Mesodermal cell (in vitro differentiated cells): ENCODE data around the gene PRICKLE2.

Experiments
- H3K27ac ChIP-seq: 2 replicates; pipeline ENCODE4 v1.7.0; 2013; ENCODE audit warnings: mild to moderate bottlenecking, low read depth, low read length, moderate library complexity; ENCODE audit not compliant: severe bottlenecking
- H3K36me3 ChIP-seq: 2 replicates; pipeline ENCODE4 v1.7.1; 2013; ENCODE audit warnings: mild to moderate bottlenecking, low read length, moderate library complexity; ENCODE audit not compliant: control insufficient read depth, insufficient read depth
- H3K4me1 ChIP-seq: one replicate; pipeline ENCODE4 v1.7.1; 2013; ENCODE audit warnings: mild to moderate bottlenecking, low read length; ENCODE audit not compliant: insufficient read depth, control insufficient read depth, poor library complexity, severe bottlenecking
- H3K4me3 ChIP-seq: 2 replicates; pipeline ENCODE4 v1.7.0; 2013; ENCODE audit warnings: low read length, control low read depth, mild to moderate bottlenecking; ENCODE audit not compliant: insufficient read depth, poor library complexity, severe bottlenecking; ENCODE audit errors: extremely low read depth
- H3K9me3 ChIP-seq: 2 replicates; pipeline ENCODE4 v1.7.1; 2013; ENCODE audit warnings: mild to moderate bottlenecking, low read length, moderate library complexity; ENCODE audit not compliant: control insufficient read depth
- WGBS, 2 experiments: methylation state at CpG; one replicate each; pipeline ENCODE4 v1.1.5; 2013; ENCODE audit warnings: missing lambda C conversion rate in 2 of 2; ENCODE audit not compliant: insufficient coverage in 2 of 2; 5-methylcytosine and 5-hydroxymethylcytosine counted together

The PRICKLE2 gene

GRCh38 chr3:64209866-64210621, 15.2 kb downstream of the PRICKLE2 start:
- H3K27ac ChIP-seq: peak overlapping the region; percentile 11
- no peak overlapping the region for H3K4me3 ChIP-seq

GRCh38 chr3:64207289-64208080, 17.8 kb downstream of the PRICKLE2 start:
- 86 to 88% methylated on average over 8 to 11 of the region's 14 CpGs for WGBS, 2 experiments
- Histone ChIP-seq H3K4me1 (peaks cover 36% of the 10 kb centered on the region), H3K36me3 (peaks cover 22% of the 10 kb centered on the region), H3K27ac (peak overlapping the region; percentile 70), H3K4me3 (no peak overlapping the region), H3K9me3 (no peaks in the 10 kb centered on the region)

More at GRCh38 chr3:64209866-64210621, 15.2 kb downstream of the PRICKLE2 start:
- H3K9me3 ChIP-seq: no peaks in the 10 kb centered on the region
- peaks cover 42% of the 10 kb centered on the region for H3K4me1 ChIP-seq
- 80 to 94% methylated on average over 1 to 10 of the region's 12 CpGs for WGBS, 2 experiments
- peaks cover 26% of the 10 kb centered on the region for H3K36me3 ChIP-seq

- Histone ChIP-seq H3K4me3 (no peak overlapping the region), H3K4me1 (peaks cover 25% of the 10 kb centered on the region), H3K36me3 (peaks cover 6% of the 10 kb centered on the region), H3K9me3 (no peaks in the 10 kb centered on the region), H3K27ac (no peak overlapping the region)
- WGBS, 2 experiments: 95 to 100% methylated on average over 1 to 4 of the region's 7 CpGs
Observed at GRCh38 chr3:64203969-64204908, 21.0 kb downstream of the PRICKLE2 start.

GRCh38 chr3:64203216-64203615, 22.1 kb downstream of the PRICKLE2 start:
- Histone ChIP-seq H3K9me3 (no peaks in the 10 kb centered on the region), H3K36me3 (peaks cover 16% of the 10 kb centered on the region), H3K27ac (no peak overlapping the region), H3K4me1 (peaks cover 21% of the 10 kb centered on the region), H3K4me3 (no peak overlapping the region)
- 94 to 100% methylated on average over 2 of the region's 2 CpGs for WGBS, 2 experiments

GRCh38 chr3:64199932-64200331, 25.3 kb downstream of the PRICKLE2 start:
- 63 to 100% methylated on average over 1 to 2 of the region's 2 CpGs for WGBS, 2 experiments
- Histone ChIP-seq H3K9me3 (no peaks in the 10 kb centered on the region), H3K4me1 (no peaks in the 10 kb centered on the region), H3K27ac (no peak overlapping the region), H3K4me3 (no peak overlapping the region), H3K36me3 (peaks cover 42% of the 10 kb centered on the region)

GRCh38 chr3:64196236-64196929, 28.9 kb downstream of the PRICKLE2 start:
- H3K27ac ChIP-seq: no peak overlapping the region

GRCh38 chr3:64195789-64196188, 29.5 kb downstream of the PRICKLE2 start:
- Histone ChIP-seq H3K36me3 (peaks cover 69% of the 10 kb centered on the region), H3K27ac (no peak overlapping the region), H3K4me1 (peaks cover 1% of the 10 kb centered on the region), H3K9me3 (peaks cover 15% of the 10 kb centered on the region), H3K4me3 (no peak overlapping the region)
- WGBS, 2 experiments: no CpG with 5 or more reads among the region's 1 CpG

More at GRCh38 chr3:64196236-64196929, 28.9 kb downstream of the PRICKLE2 start:
- H3K36me3 ChIP-seq: peaks cover 69% of the 10 kb centered on the region
- no peaks in the 10 kb centered on the region for H3K4me1 ChIP-seq
- H3K9me3 ChIP-seq: peaks cover 15% of the 10 kb centered on the region
- H3K4me3 ChIP-seq: no peak overlapping the region
- WGBS, 2 experiments: no CpG with 5 or more reads among the region's 5 CpGs

- H3K4me1 ChIP-seq: peaks cover 36% of the 10 kb centered on the region
- H3K36me3 ChIP-seq: peaks cover 51% of the 10 kb centered on the region
- no peak overlapping the region for H3K27ac ChIP-seq
- WGBS, 2 experiments: 94 to 96% methylated on average over 5 to 6 of the region's 6 CpGs
- H3K9me3 ChIP-seq: peaks cover 15% of the 10 kb centered on the region
- no peak overlapping the region for H3K4me3 ChIP-seq
Observed at GRCh38 chr3:64191822-64192221, 33.4 kb downstream of the PRICKLE2 start.

- H3K27ac ChIP-seq: no peak overlapping the region
- H3K9me3 ChIP-seq: peaks cover 15% of the 10 kb centered on the region
- WGBS, 2 experiments: 100% methylated on average over 1 to 2 of the region's 8 CpGs
- no peak overlapping the region for H3K4me3 ChIP-seq
- H3K4me1 ChIP-seq: peaks cover 46% of the 10 kb centered on the region
- peaks cover 41% of the 10 kb centered on the region for H3K36me3 ChIP-seq
Observed at GRCh38 chr3:64190517-64191515, 34.5 kb downstream of the PRICKLE2 start.
